HG02884 (cell line): ENCODE measurements around the gene GRPEL2.

Experiments used
- ATAC-seq: cut with Tn5 transposase; IDR thresholded peaks from one replicate; pipeline ENCODE4 v1.9.1; 2021; ENCODE audit warnings: mild to moderate bottlenecking, moderate library complexity; ENCODE audit not compliant: unreplicated experiment

Gene GRPEL2

DNA sequence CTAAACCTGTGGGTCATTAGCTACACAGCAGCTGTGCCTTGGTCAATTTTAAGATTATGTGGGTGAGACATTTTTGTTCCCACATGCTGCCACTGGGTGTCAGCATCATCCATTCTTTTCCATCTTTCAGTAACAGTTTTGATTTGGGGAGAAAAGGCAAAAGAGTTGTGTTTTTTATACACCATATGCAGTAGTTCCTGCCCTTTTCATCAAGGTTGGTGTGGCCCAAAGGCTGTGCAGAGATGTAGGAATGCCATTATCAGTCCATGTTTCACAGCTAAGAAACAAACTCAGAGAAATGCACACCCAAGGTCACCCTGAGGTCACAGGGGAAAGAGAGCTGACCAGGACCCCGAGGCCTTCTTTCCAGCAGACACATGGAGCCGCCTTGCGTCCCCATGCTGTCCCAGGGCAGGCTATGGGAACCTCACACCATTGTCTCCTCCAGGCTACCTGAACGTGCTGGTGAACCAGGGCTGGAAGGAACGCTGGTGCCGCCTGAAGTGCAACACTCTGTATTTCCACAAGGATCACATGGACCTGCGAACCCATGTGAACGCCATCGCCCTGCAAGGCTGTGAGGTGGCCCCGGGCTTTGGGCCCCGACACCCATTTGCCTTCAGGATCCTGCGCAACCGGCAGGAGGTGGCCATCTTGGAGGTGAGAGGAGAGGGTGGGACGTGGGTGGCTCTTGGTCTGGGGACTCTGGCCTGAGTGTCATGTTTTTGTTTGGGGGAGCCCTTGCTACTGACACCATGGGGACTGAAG, 27.8 kb upstream of the GRPEL2 start:
- ATAC-seq = no peak

DNA sequence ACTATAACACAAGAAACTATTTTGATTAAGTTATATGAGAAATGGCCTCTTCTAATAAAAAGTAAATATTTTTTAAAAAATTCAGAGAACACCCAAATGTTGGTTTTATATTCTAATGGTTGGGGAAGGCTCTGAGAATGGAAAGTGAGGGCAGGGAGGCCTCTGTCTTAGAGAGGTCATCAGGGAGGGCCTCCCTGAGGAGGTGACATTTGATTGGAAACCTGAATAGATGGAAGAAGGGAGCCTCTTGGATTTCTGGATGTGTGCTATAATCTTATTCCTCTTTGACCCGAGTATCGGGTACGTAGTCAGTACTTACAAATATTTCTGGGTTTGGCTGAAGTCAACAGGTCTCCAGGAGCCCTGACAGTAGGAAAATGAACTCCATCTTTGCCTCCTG, 26.1 kb upstream of the GRPEL2 start:
- no peak for ATAC-seq

DNA sequence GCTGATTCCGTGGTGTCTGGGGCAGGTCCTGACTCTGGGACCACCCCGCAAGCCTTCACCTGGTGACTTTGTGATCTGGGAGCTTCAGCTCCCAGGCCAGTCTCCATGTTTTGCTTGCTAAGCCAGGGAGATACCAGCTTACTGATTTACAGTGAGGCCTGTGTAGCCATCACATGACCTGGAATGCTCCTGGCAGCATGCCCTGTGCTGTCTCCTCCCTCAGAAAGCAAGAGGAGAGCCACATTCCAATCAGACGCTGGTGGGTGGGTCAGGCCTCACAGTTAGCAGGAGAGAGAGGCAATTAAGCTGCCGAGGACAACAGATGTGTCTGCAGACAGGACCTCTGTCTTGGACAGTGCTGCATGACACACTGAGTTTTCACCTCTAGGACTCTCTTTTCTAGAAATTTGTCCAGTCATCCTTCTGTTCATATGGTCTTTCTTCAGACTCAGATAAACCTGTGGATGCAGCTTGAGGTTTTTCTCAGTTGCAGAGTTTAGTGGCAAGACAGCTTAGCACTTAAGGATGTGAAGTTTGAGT, 24.4 kb upstream of the GRPEL2 start:
- no peak for ATAC-seq

DNA sequence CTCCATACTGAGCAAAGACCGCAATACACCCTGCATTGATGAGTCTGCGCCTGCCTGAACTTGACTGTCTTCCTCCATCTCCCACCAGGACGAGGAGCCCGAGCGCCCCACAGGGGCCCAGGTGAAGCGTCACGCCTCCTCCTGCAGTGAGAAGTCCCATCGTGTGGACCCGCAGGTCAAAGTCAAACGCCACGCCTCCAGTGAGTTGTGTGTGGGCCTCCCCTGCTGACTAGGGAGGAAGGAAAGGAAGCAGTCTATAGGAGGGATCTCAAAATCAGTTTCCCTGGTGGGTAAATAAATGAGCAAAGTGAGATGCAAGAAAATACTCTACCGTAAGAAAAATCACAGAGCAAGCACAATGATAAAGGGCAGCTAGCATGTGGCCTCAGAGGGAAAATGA, 22.8 kb upstream of the GRPEL2 start:
- no peak for ATAC-seq

DNA sequence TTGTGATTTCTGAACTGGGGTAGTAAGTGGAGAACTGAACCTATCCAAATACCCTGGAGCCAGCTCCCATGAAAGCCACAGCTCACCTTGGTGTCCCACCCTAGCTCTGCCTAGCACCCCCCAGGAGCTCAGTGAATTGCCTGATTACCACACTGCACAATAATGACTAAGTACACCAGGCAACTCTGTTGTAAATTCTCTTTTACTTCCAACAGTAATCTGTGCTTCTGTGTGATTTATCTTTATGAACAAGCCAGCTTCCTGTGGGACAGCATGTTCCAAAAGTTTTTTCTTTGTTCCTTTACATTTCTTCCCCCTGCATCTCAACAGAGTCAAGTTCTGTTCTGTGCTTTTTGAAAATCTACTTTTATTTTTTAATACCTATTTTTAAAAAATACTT, 22.1 kb upstream of the GRPEL2 start:
- ATAC-seq = no peak

DNA sequence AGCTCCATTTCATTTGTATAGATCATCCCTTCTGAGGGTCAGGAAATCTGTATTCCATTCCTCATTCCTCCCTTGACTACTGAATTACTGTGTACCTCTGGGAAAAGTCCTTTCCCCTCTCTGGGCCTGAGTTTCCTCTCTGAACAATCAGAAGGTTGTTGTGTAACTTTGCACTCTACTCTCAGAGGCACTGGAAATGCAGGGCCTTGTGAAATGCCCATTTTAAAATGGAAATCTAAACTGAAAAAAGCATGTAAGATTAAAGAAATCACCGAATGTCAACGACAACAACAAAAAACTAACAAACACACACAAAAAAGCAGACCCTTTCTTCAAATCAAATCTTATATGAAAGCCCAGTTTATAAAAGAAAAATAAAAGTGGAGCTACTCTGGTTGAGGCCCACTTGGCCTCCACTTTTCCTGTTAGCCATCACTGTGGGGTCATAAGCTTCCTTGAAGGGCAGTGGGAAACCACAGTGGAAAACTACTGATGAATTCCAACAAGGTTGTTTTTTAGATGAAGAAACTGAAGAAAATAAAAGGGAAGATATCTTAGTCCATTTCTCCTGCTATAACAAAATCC, 21.6 kb upstream of the GRPEL2 start:
- ATAC-seq = no peak

DNA sequence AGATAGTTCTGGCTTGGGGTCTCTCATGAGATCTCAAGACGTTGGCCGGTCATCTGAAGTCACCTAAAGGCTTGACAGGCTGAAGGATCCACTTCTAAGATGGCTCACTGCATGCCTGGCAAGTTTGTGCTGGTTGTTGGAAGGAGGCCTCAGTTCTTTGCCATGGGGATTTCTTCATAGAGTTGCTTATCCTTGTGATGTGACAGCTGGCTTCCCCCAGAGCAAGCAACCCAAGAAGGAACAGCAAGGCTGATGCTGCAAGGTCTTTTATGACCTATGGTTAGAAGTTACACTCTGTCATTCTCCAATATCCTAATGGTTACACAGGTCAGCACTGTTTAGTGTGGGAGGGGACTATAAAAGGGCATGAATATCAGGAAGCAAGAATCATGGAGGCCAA, 20.7 kb upstream of the GRPEL2 start:
- no peak for ATAC-seq

DNA sequence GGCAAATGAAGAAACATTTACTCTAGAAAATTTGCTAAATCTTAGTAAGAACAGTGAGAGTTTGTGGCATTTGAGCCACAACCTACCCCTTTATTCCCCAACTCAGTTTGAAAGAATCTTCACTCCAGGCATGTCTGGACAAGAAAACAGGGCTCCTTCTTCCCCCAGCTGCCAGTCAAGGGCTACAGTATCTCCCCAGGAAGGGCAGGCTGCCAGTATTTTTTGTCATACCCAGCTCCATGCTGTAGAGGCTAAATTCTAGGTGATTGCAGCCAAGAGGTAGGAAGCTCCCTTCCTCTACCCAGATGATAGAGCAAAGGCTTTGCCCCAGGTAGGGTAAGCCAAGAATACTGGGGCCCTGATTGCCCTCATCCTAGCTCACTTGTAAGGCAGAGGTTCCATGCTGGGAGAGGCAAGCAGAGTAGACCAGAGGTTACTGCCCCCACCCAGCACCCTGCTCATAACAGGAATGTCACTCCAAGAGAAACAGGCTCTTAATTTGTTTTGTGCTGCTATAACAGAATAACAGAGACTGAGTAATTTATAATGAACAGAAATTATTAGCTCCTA, 20.0 kb upstream of the GRPEL2 start:
- ATAC-seq = no peak

DNA sequence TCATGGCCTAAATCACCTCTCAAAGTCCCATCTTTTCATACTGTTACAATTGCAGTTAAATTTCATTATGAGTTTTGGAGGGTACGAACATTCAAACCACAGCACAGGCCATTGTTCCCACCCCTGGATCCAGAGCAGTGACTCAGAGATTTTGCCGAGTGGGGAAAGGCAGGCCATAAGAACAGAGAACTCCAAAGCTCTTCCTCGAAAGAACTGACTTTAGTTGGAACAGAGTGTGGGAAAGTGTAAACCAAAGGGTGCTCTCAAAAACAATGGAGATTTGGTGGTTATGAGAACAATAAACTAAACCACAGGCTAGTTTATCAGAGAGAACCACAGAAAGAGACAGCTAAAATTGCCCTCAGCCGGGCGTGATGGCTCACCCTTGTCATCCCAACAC, 19.4 kb upstream of the GRPEL2 start:
- no peak for ATAC-seq

DNA sequence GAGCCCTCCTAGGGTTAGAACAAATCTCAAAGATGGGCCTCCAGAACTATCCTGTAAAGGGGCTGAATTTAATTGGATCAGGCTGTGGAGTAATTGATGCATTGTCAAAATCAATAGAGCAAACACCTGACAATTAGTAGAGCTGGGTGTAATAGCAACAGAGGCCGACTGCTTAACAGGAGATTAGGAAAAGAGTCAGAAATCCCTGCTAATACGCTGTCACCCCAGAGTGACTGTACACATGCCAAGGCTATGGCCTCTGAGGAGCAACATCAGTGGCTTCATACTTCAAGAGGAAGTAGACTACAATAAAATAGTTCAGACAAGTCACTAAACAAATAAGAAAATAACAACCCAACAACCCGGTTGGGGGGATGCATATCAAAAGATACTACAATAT, 18.7 kb upstream of the GRPEL2 start:
- no peak for ATAC-seq

DNA sequence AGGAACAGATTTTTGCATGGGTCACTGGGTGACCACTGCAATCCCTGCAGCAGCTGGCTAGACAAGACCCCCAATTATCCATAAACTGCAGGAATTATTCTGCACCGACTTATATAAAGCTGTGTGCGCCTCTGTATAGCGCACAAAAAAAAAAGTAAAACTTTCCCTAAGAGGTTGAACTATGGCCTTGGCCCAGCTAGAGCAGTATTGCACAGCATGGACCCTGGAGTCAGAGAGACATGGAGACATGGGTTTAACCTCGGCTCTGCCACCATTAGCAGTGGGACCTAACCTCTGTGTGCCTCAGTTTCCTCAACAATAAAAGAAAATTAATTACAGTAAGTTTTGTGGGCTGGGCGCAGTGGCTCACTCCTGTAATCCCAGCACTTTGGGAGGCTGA, 17.1 kb upstream of the GRPEL2 start:
- ATAC-seq = no peak

DNA sequence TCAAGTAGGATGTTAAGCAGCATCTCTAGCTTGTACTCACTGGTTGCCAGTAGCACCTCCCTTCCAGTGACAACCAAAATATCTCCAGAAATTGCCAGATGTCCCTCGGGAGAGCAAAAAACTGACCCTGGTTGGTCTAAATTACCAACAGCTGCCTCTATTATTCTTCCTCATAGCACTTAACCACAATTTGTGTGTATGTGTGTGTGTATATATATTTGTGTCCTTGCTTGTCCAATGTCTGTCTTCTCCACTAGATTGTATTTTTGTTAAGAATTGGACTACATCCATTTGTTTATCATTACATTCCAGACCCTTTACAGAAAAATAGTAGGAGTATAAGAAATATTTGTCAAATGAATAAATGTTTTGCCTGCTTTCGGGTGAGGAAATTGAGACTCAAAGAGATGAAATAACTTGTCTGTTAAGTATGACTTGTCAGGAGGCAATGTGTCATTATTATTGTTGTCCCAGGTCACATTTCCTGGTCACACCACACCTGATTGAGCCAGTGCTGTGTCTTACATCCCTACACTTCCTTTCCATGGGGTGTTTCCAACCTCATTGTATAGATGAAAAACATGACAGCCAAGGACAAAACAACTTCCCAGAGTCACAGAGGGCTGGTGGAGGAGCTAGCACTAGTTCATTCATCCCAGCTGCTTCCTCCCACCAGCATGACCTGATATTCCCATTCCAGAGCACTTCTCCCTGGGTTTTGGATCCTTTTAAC, 11.4 kb upstream of the GRPEL2 start:
- ATAC-seq = no peak

DNA sequence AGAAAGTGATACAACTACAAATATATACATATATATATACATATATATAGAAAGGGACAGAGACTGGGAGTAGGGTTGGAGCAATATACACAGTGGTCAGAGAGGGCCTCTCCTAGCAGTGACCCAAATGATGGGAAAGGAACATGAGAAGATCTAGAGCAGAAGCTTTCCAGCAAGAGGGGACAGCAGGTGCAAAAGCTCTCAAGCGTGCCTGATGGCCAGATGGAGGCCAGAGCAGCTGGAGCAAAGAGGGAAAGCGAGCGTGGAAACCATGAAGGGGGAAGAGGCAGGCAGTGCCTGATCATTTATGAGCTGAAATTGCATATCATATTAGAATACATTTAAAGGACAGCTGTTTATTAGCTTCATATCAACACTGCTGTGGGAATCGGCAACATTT, 7.6 kb upstream of the GRPEL2 start:
- ATAC-seq = no peak

DNA sequence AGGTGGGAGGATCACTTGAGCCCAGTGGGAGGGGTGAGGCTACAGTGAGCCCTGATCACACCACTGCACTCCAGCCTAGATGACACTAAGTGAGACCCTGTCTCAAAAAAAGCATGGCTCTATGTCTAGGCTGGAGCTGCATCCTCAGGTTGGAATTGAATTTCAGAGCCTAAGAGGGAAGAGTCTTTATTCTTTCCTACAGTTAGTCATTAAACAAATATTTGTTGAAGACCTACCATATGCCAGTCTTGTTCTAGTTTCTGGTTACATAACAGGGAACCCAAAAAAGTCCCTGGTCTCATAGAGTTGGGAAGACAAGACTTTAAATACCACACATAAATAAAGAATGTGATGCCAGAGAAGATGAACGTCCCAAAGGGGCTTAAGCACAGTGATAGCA, 6.9 kb upstream of the GRPEL2 start:
- no peak for ATAC-seq

DNA sequence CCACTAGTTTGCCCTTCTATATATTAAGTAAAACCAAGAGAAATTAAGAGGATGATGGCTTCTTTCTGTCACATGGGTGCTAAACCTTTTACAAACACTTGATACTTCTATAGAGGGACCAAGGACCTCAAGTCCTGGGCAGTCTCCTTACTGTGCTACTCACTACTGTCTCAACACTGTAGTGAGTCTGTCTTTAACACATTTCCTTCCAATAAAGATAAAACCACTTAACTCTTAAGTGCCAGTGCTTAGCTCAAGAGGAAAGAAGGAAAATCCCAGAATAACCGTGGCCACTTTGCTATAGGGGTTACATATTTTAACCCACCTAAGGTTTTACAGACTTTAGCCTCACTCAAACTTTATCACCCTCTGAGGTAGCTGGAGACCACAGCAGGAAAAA, 4.4 kb upstream of the GRPEL2 start:
- ATAC-seq = no peak

DNA sequence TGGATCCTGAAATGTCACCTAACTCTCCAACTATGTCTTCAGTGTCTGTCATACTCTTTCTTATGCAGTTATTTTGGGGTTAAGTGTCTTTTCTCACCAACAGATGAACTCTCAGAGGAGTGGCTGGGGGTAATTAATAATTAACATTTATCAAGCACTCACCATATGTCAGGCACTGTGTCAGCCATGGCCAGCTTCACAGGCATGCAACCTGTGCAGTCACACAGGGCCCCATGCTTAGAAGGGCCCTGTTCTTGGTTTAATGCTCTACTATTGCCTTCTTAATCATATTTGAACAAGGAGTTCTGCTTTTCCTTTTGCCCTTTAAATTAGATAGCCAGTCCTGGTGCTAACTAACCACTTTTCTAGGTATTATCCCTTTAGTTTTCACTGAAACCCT, 3.4 kb upstream of the GRPEL2 start:
- ATAC-seq = no peak

DNA sequence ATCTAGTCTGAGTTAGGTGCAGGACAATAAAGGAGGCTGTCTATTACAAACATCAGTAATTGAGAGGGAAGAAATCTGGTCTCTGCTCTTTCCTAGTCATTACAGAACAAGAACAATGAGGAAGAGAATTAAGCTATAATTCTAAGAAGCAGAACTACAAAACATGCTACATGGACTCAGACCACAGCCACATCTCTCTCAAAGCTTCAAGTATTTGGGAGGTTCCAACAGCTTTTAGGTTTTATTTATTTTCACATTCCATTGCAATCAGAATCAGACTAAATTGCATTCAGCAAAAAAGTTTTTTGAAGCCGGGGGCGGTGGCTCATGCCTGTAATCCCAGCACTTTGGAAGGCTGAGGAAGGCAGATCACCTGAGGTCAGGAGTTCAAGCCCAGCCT, 1.1 kb upstream of the GRPEL2 start:
- no peak for ATAC-seq

DNA sequence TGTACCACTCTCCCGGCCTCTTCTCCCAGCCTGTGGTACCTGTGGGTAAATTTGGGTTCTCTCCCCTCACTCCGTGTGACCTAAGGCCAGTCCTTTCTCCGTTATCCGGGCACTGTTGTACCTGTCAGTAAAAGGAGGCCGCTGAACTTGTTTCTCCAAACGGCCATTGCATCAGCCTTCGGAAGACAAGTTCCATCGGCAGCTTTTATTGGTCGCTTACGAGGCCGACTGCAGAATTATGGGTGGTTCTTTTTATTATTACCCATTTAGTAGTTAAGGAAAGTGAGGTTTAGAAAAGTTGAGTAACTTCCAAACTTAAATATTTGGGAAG, 558 bp downstream of the GRPEL2 start:
- no peak for ATAC-seq

DNA sequence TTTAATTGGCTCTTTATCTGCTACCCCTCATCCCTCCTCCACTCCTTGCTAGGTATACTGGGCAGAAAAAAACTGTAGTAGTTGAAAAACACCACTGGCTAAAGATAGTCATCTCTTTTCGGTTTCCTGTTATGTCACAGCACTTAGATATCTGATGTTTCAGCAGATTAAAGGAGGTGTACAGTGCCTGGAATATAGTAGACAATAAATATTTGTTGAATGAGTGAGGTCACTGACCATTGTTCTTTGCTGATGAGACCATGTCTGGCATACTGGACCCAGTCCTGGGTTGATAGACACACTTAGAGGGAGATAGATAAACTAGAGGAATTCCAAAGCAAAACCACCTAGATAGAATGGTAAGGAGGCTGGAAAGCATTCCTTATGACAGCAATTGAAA, 3.2 kb downstream of the GRPEL2 start:
- no peak for ATAC-seq

DNA sequence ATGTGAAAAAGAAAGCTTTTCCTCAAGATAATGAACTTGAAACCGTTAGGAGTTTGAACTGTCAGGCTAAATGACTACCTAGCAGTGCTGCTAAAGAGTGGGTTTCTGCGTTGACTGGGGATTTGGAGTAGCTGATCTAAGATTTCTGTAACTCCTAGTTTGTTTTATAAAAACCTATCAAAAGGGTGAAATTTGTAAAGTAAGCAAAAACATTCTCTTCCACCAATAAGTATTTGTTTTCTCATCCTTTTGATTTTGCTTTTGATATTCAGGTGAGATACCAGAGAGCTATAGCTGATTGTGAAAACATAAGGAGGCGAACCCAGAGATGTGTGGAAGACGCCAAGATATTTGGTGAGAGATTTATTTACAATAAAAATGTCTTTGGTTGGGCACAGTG, 4.1 kb downstream of the GRPEL2 start:
- ATAC-seq = no peak

DNA sequence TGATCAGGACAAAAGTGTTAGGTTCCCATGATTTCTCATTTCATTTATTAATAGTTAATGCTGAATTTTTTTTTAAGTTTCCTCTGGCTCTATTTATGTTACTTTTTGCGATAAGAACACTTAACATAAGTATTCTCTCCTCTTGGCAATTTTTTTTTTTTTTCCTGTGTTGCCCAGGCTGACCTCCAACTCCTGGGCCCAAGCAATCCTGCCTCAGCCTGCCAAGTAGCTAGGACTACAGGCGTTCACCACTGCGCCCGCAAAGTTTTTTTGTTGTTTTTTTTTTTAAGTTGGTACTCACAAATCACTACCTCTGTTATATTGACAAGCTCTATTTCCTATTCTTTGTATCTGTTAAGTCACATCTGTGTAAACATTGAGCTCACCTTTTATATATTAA, 6.9 kb downstream of the GRPEL2 start:
- ATAC-seq = no peak

DNA sequence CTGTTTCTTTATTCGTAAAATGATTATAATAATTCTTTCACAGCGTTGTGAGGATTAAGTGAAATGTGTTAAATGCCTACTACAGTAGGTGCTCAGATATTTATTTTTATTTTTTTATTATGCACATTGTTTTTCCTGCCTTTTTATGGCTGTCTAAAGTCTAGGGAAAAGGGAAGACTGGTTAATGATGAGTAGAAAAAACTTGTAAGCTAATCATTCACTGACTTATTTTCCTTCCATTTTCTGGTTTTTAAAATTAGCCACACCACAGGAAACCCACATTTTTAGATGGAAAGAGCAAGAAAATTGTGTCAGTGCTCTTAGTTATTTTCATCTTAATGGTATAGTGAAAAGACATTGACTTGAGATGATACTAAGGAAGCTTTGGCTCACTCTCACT, 8.6 kb downstream of the GRPEL2 start:
- no peak for ATAC-seq
